HT-29 (cell line): ENCODE results near the gene MRNIP. TPM values are rescaled to one million over a fixed set of nuclear protein-coding genes. Genes with fewer than 3 reads are reported as not detected.
A peak's percentile ranks its signal among the peaks of the same experiment; 100 is the strongest.

Experiments
- DNase-seq: peaks from one replicate; pipeline ENCODE4 v3.0.0-alpha.2; 2015; ENCODE audit warnings: low spot score
- total RNA-seq: library from RNA; depleted of rRNA; stranded (reverse); fragments of >200 nt; shearing (Covaris generic); gene quantifications from 2 replicates; pipeline ENCODE4 v1.2.3, GENCODE V29; 2014; rRNA removed

MRNIP gene, protein sequence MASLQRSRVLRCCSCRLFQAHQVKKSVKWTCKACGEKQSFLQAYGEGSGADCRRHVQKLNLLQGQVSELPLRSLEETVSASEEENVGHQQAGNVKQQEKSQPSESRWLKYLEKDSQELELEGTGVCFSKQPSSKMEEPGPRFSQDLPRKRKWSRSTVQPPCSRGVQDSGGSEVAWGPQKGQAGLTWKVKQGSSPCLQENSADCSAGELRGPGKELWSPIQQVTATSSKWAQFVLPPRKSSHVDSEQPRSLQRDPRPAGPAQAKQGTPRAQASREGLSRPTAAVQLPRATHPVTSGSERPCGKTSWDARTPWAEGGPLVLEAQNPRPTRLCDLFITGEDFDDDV
- 21.1 and 24.7 TPM in 2 replicates for total RNA-seq

DNA sequence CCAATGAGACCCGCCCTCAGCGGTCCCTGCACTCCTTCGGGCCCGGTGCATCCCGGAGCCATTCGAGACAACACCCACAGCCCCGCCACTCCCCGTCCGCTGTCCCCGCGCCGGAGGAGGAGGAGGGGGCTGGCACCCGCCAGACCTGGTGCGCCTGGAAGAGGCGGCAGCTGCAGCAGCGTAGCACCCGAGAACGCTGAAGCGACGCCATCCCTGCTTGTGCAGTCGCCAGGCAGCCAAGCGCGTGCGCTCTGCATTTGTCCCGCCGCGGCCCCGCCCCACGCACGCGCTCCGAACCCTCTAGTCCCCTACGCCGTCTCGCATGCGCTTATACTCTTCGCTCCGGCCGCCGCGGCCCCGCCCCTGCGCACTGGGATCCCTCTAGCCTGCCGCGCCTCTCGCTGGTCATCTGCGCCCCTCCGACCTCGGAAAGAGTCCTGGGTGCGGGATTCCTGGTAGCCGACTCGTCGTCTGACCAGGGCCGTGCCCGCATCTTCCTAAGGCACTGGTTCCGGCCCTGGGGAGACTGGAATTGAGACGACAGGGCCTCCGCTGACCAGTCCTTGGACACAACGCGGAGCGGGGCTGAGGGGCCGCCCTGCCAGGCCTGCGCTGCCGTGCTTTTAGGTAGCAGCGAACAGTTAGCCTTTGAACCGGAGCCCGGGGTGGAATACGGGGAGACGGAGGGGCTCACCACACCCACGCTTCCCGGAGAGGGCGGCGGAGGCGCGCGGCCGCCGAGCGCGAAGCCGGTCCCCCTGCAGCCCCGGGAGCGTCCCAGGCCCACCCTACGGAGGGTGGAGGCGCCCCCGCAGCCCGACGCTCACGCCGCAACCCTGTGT is at the start of gene MRNIP:
Gene MRNIP (minus strand): TSS at position 232 of the 842 bp plus-strand sequence. CDS start 21 bp downstream, at position 211.
- DNase-seq: peak; percentile 96

DNA sequence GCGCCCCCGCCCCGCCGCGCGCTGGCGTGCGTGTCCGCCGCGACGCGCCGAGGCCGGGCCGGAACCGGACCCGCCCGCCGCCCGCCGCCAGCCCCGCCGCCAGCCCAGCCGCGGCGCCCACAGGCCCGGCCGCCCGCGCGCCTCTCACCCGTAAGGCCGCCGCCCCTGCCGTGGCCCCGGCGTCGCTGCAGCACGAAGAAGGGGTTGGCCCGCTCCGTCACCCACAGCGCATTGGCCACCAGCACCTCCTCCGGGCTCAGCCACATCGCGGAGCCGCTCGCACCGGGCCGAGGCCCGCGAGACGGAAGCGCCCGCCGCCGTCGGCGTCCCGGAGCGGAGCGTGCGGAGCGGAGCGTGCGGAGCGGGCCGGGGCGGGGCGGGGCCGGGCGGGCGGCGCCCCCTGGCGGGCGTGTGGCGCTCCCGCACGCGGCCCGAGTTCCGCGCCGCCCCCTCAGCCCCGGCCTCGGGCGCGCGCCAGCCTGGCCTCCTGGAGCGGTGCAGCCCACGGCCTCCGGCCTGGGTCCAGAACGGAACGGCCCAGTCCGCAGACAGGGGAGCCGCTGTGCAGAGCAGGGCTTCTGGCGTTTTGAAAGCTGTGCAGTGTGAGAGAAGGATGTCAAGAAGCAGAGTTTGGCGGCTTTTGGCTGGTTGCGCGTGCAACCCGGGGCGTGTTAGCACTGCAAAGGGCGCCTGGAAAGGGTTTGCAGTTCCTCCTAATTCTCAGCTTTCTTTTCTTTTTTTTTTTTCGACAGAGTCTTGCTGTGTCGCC is 49.1 kb upstream of the MRNIP start, which contains the start of gene TBC1D9B:
Gene TBC1D9B (minus strand): TSS at position 342 of the 769 bp plus-strand sequence. CDS start 76 bp downstream, at position 266.
- DNase-seq: peak; percentile 69

DNA sequence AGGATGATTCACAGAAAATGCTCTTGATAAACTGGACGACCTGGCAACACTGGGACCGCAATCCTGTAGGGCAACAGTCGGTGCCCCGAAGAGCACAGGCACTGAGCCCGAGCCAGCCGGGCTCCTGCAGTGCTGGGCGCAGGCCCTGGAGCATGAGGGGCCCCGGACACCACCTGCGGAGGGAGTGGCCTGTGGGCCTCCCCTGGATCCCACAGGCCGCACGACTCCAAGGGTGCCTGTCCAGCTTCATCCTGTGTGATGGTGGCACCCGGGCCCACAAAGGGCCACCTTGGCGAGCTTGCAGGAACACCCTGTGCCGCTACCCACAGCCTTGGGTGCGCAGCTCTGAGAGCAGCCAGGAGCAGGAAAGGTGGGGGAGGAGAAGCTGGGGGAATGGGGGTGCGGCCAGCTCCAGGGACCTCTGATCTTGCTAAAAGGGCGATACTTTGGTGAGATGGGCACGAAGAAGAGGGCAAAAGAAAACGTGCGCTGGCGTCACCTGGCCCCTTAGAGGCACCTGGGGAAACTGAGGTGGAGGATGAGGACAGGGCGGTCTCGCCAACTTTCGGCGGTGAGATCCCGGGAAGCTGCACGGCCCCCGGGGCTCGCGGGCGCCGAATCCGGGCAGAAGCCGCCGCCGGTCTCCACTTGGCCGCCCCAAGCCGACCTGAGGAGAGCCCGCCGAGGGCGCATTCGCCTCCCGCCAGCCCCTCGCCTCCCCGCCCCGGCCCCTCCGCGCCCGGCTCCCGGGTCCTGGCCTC is 48.4 kb upstream of the MRNIP start:
- DNase-seq: peak; percentile 58

DNA sequence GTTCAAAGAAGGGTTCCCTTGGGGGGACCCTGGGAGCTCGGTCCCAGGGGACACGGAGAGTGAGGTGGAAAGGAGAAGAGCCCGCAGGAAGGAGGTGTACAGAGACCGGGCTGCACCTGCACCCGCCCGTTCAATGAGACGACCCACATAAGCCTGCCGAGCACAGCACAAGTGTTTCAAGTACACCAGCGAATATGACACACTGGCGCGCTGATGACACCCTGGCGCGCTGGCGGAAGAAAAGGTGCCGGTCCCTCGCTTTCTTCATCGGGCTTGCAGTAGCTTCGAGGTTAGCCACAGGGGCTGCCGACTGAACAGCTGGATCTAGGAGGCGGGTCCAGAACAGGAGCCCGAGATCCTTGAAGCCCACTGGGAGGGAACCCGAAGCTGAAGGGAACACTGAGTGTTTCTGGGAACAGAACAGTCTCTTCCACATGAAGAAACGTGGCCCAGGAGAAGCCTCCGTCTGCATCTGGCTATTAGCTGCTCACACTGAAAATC is 47.7 kb upstream of the MRNIP start:
- no peak for DNase-seq

DNA sequence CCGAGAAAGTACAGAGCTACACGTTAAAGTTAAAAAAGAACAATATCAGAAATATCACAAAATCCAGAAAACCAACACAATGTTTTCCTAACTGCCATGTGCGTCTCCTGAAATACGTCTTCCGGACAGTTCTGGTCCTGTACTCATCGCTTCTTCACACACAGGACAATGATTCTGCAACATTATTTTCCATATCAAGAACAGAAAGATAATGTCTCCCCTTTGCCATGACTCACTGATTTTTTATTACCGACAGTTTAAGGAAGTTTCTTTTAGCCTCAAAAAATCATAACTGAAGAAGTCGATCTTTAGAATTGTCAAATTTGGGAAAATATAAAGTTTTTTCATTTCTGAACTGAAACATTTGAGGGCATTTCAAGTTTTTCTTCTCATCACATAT is 46.5 kb upstream of the MRNIP start:
- DNase-seq: no peak

DNA sequence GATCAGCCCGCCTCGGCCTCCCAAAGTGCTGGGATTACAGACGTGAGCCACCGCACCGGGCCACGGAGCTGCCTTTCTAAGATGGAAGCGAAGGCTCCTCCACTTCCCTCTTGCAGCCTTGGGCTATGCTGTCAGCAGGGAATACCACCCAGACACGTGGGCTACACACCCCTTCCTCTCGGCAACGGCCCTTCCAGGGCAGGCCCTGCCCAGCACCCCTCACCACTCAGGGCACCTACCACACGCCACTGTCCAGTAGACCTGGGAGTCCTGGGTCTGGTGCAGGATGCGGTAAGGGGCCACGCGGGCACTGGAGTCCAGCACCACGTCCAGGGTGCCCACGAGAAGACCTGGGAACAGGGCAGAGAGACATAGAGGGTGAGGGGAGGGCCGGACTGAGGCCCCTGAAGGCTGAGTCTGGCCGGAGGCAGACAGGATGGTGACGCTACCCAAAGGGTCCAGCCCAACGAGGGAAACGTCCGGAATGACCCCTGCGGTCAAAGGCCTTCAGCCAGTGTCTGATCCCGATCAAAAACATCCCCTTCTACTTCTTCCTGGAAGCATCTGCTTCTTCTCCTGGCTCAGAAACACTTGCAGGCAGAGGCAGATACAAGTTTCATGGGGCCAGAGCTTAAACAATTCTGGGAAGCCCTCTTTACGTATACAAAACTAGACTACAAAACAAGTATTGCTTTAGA is 46.0 kb upstream of the MRNIP start:
- DNase-seq: no peak

DNA sequence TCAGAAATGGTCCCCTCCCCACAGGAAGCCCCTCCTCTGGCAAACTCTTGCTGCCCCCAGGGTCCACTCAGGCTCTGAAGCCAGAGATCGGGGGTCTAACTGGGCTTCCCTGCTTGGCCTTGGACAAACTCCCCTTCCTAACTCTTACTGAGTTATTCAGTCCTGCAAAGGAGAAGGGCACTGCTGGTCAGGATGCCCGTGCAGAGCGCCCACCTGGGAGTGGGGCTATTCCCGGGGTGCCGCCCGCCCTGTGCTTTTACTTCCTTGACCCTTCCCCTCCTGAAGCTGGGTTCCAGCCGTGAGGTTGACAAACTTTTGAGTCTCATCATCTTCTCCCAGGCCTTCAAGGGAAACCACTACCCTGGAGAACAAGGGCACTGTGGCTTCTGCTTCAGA is 44.1 kb upstream of the MRNIP start:
- DNase-seq: no peak

DNA sequence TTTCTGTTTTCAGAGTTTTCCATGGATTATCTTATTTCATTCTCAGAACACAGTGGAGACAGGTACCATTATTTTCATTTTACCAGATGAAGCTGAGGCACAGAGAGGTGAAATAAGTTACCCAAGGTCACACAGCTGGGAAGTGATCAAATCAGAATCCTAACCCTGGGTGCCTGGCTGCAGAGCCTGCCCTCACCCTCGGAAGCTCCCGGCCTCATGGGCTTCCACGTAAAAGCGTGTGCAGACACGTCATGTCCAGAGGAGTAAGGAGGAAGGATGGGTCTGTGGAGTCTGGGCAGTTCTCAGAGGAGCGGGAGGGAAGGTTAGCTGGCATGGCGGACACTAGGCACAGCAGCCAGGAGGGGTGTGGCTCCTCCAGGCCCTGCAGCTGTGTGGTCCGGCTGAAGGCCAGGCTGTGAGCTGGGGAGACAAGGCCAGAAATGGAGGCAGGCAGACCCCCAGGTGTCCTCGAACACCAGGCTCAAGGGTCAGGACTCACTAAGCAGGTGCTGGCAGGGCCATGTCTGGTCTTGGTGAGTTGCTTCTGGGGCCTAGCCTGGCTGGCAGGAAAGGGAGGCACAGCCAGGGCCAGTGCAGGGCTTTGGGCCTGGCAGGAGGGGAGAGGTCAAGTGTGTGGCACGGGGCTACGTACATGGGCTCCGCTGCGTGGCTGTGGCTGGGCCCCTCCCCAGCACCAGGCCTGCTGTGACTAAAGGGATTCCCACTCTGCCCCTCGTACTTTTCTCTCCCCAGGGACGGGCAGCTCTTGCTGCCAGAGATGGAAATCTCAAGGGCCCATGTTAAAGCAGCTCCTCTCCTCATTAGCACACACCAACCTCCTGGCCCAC is 43.5 kb upstream of the MRNIP start:
- no peak for DNase-seq

DNA sequence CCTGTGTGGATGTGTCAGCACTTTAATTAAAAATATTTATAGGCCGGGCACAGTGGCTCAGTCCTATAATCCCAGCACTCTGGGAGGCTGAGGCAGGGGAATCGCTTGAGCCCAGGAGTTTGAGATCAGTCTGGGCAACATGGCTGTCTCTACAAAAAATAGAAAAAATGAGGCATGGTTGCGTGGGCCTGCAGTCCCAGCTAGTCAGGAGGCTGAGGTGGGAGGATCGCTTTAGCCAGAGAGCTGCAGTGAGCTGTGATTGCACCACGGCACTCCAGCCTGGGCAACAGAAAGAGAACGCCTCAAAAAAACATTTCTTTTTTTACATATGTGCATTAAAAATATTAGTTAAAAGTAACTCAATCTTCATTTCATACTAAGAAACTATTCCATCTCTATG is 42.8 kb upstream of the MRNIP start:
- DNase-seq: no peak

DNA sequence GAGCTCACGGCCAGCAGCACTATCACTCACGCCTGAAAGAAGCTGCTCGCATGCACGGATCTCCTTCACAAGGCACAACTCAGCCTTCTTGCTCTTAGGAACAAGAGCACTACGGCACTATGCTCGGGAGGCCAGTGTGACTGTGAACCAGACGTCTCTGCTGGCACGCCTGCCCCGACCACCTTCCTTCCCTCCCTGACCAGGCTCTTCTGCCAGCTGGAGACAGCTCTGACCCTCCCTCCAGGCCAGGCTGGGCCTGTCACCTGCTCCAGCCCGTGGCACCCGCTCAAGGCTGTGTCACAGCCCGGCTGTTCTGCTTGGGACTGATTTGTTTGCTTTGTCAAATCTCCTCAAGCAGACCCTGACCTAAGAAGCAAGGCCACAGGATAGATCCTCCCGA is 42.1 kb upstream of the MRNIP start:
- DNase-seq: no peak

DNA sequence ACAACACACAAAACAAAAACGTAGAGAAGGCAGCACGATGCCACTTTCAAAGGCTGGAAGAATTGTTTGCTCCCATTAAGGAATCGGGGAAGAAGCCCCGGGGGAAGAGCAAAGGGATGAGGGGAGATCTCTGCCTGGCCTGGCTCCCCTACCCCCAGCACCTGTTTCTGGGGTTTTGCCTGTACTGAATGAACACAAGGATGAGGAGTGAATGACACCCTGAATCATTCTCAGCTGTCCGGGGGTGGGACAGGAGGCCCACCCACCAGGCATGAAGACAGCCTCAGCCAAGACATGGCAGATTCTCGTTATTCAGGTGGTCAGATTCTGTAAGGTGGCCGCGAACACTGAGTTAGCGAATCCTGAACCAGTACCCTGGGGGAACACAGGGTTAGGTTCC is 41.6 kb upstream of the MRNIP start:
- no peak for DNase-seq

DNA sequence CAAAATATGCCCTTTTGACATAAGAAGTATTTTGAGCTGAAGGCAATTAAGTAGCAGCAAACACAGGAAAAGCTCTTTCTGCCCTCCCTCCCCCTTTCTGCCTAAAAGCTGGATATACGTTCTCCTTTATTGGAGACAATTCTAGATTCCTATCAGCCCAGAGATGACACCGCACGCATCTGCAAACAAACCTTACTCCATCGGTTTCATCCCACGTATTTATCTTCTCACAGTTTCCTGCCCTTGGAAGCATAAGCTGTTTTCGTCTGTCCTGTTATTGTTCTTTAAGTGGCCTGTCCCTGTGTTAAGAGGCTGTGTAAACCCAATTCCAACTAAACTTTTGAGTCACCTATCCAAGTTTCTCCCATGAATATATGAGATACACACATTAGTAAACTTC is 37.2 kb upstream of the MRNIP start:
- no peak for DNase-seq

DNA sequence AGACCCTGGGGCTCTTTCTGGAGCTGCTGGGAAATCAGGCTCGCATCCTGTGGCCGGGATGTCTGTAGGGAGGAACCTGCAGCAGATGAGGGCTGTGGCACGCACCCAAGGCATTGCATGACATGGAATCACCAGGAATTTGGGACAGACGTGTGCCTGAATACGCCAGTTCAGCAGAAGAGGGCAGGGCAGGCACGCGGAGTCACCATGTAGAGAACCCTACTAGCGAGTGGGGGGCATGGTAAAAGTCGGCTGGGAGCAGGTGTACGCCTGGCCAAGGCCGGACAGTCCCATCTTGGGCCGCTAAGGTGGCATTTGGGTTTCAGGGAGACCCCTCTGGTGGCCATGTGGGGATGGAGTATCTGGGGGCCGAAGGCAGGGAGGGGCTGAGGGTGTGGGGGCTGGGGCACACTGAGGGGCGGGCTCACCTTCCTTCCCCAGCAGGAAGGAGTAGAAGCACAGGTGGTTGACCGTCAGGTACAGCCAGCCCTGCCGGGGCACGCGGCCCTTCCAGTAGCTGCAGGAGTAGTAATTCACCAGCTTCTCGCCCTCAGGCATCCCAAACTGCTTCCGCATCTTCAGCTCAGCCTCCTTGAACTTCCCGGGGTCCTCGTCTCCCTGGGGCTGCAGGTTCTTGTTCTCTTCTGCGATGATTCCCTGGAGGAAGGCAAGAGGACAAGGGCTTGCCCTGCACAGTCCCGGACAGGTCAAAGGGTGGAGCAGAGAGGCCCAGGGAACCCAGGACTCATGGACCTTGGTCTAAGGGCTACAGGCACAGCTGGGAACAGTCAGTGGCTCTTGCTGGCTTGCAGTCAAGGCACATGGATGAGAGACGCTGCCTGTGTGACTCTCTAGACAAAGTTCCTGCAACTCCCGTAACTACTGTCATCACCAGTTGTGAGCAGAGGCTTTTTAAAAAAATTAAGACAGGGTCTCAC is 35.6 kb upstream of the MRNIP start:
- no peak for DNase-seq

DNA sequence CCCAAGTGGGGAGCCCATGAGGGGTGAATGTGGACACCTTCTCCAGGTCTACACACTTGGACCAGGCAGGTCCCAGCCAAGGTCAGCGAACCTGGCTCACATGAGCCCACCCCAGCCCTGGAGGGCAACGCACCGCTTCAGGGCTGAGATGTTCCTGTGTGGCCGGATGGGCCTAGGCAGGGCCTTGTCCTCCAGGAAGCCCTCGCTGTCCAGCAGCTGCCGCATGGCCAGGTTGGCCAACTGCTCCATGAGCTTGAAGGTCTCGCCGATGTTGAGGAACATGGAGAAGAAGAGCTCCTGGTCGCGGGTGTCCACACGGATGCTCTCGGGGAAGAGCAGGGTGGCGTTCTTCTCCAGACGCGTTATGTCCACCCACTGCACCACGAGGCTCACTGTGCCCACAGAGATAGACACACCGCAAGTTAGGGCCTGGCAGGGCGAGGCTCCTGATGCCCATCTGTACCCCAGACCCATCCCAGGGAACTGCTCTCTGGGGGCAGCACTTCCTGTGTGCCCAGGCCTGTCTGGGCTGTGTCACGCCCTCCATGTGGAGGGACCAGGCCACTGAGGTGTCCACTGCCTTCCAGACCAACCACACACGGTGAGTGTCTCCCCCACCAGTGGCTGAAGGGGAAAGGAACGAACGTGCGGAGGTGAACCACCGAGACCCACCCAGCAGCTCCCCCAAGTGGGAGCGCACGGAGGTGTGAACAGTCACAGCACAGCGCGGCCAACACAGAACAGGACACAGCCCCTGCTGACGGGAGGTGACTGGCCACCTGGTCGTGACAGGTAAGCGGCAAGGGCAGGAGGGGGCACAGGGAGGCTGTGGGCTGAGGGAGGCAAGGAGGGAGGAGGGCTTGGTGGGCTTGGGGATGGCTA is 34.7 kb upstream of the MRNIP start:
- no peak for DNase-seq

DNA sequence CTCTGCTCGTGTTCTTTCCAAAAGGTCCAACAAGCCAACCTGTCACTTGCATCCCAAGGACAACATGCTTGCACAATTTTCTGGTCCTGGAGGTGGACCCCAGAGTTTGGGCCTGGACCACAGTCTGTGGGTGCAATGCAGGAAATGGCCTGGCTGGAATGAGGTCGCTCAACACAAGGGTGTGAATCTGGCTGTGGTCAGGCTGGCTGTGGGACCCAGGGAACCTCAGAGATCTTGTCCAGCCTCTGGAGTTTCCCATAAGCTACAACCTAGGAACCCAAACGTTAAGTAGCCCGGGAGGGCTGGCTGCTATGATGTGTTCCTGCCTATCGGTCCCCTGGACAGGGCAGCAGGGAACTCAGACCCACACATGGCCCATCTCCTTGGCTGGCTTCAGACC is 33.6 kb upstream of the MRNIP start:
- DNase-seq: no peak

DNA sequence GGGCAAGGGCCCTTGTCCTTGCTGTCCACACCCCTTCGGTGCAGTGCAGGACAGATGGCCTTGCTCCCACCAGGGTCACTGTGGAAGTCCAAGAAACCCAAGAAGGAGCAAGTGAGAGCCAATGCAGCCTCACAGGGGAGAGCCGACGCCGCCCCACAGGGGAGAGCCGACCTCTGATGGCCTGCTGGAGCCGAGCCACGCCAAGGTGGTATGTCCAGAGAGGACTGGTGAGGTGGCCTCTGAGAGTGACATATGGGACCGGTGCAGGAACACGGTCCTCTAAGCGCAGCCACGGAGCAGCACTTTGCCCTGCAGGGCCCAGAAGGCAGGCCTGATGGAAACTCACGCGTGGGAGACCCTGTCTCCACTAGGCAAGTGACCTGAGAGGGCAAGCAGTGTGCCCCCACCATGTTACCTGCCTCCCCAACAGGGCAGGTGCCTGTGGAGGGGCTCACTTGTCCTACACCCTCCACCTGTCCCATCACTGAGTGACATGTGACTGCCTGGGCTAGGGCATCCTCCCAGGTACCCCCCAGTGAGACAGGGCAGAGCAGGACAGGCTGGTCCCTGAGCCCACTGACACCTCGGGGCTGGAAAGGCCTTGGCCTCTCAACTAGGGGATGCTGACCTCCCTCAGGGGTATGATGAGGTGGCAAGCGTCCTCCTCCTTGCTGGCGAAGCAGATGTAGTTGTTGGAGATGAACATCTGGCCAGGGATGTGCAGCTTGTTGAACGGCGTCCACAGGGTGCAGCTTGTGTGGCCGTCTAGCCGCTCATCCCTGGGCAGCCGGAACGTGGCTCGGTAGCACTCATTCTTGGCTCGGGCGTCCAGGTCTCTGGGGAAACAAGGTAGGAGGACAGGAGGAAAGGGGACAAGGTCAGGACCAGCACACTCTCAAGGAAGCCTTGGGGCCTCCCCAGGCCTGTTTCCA is 32.4 kb upstream of the MRNIP start:
- no peak for DNase-seq
